Sigmoid colon (tissue), 7 donors: ENCODE measurements around the gene RP2. TPM values are rescaled to one million over a fixed set of nuclear protein-coding genes. Genes with fewer than 3 reads are reported as not detected.

Source experiments
- DNase-seq: peaks from one replicate; pipeline ENCODE4 v3.0.0-alpha.2; 2019
- H3K27ac ChIP-seq, 4 donors: fragments of 200-600 bp; sonication (generic); one replicate each; pipeline ENCODE4 v1.5.1; 2016 to 2019; ENCODE audit warnings: mild to moderate bottlenecking in 1 of 4
- H3K27me3 ChIP-seq, 3 donors: fragments of 200-600 bp; sonication (generic); one replicate each; pipeline ENCODE4 v1.5.1; 2019; ENCODE audit warnings: mild to moderate bottlenecking in 1 of 3
- H3K36me3 ChIP-seq, 4 donors: fragments of 200-600 bp; sonication (generic); one replicate each; pipeline ENCODE4 v1.5.1; 2016 to 2019
- H3K4me1 ChIP-seq, 4 donors: fragments of 200-600 bp; sonication (generic); one replicate each; pipeline ENCODE4 v1.5.1; 2017 to 2019
- H3K4me3 ChIP-seq, 4 donors: fragments of 200-600 bp; sonication (generic); one replicate each; pipeline ENCODE4 v1.5.1; 2017 to 2019; ENCODE audit warnings: mild to moderate bottlenecking in 2 of 4, moderate library complexity in 1 of 4
- H3K9me3 ChIP-seq, 4 donors: fragments of 200-600 bp in 3 of 4; sonication (generic) in 3 of 4; one replicate each; pipeline versions ENCODE4 v1.5.1 to v1.6.1; 2013 to 2019
- EP300 ChIP-seq, 4 donors: sonication (generic); formaldehyde crosslinking; IDR thresholded peaks; one replicate each; pipeline ENCODE4 v1.6.1; 2017; ENCODE audit warnings: antibody characterized with exemption in 4 of 4
- POLR2A ChIP-seq, 2 donors: fragments of 450-650 bp; IDR thresholded peaks; one replicate each; pipeline ENCODE4 v1.6.1; 2016; ENCODE audit warnings: antibody characterized with exemption in 2 of 2, mild to moderate bottlenecking in 2 of 2, moderate library complexity in 2 of 2
- POLR2AphosphoS5 ChIP-seq, 4 donors: sonication (generic); formaldehyde crosslinking; IDR thresholded peaks; one replicate each; pipeline ENCODE4 v1.6.1; 2017; ENCODE audit warnings: antibody characterized with exemption in 4 of 4
- WGBS, 2 donors: extraction: QIAGEN DNeasy Blood & Tissue Kit; methylation state at CpG; one replicate each; pipeline ENCODE4 v1.1.7; 2013; 5-methylcytosine and 5-hydroxymethylcytosine counted together
- intact Hi-C: fragments of 100-400 bp; cut with DNase I; formaldehyde crosslinking; loops from one replicate; pipeline ENCODE4 v1.15.1; 2023
- polyA plus RNA-seq, 3 donors: library from polyadenylated mRNA; stranded (reverse); fragments of 200-250 nt; gene quantifications; one replicate each; pipeline ENCODE4 v1.2.3, GENCODE V29; 2013
- total RNA-seq, 4 donors: library from RNA; depleted of rRNA; stranded (reverse); fragments of >200 nt; gene quantifications; one replicate each; pipeline ENCODE4 v1.1.0, GENCODE V29; 2016
- TF ChIP-seq, protein P1 (sequence below), 4 experiments: fragments of 450-650 bp in 3 of 4; fragments of 200-600 bp in 1 of 4; IDR thresholded peaks; one replicate each; pipeline ENCODE4 v1.5.1; 2016 to 2019; ENCODE audit warnings: antibody characterized with exemption in 4 of 4, mild to moderate bottlenecking in 3 of 4, moderate library complexity in 2 of 4
- donor health status: healthy with polysubstance abuse.
- donor health status: Bipolar disorder and iron deficiency.
- donor health status: healthy.

Gene RP2
- total and polyA plus RNA-seq, 7 donors = 8.0 to 20.1 (median 10.2) TPM

DNA sequence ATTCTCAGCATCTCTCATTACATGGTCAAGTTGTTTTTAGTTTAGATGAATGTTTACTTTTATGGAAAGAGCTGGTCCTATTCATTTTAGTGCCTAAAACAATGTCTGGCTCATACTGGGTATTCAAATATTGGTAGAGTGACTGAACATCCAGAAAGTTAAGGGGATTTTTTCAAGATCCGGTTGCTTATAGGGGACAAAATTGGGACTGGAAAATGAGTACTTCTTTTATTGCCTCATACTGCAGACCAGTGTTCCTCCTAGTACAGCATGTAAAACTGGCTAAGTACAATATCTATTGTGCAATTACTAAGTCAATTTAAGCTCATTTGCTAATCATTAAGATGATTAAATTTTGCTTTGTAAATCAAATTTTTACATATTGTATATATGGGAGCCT lies 13.9 kb downstream of the RP2 start:
- no peaks in the 10 kb centered on the region for H3K27me3 ChIP-seq
- H3K9me3 ChIP-seq = no peaks in the 10 kb centered on the region
- intact Hi-C loops = no loop called here
- H3K36me3 ChIP-seq = no peaks in the 10 kb centered on the region
- WGBS, 2 donors = 91 to 92% methylated on average over 1 of the region's 1 CpG
- no peaks in the 10 kb centered on the region for H3K4me1 ChIP-seq
- no peak for DNase-seq
- H3K4me3 ChIP-seq = no peak overlapping the region
- H3K27ac ChIP-seq = no peak overlapping the region
- TF ChIP-seq, protein P1, sequence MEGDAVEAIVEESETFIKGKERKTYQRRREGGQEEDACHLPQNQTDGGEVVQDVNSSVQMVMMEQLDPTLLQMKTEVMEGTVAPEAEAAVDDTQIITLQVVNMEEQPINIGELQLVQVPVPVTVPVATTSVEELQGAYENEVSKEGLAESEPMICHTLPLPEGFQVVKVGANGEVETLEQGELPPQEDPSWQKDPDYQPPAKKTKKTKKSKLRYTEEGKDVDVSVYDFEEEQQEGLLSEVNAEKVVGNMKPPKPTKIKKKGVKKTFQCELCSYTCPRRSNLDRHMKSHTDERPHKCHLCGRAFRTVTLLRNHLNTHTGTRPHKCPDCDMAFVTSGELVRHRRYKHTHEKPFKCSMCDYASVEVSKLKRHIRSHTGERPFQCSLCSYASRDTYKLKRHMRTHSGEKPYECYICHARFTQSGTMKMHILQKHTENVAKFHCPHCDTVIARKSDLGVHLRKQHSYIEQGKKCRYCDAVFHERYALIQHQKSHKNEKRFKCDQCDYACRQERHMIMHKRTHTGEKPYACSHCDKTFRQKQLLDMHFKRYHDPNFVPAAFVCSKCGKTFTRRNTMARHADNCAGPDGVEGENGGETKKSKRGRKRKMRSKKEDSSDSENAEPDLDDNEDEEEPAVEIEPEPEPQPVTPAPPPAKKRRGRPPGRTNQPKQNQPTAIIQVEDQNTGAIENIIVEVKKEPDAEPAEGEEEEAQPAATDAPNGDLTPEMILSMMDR (IDR thresholded peaks at IDR 0.05) = no peak
- no peak for TF ChIP-seq EP300 (IDR thresholded peaks at IDR 0.05)
- no peak for TF ChIP-seq POLR2AphosphoS5 (IDR thresholded peaks at IDR 0.05)
- no peak for TF ChIP-seq POLR2A (IDR thresholded peaks at IDR 0.05)

DNA sequence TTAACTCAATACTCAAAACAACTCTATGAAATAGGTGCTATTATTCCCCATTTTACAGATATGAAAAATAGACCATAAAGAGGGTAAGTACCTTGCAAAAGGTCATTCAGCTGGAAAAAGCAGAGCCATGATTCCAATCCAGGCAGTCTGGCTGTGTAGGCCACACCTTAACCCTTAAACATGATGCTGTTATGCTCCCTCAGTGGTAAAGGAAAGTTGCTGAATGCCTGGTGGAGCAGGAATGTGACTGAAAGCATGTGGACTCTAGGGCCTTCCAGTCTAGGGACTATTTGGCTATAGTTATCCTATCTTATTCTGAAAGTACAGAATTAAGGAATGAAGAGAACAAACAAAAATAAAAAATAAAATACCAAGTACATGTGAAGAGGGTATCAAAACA lies 19.6 kb downstream of the RP2 start:
- no peaks in the 10 kb centered on the region for H3K9me3 ChIP-seq
- intact Hi-C loops = no loop called here
- H3K36me3 ChIP-seq = no peaks in the 10 kb centered on the region
- no peak overlapping the region for H3K27ac ChIP-seq
- no peak overlapping the region for H3K4me3 ChIP-seq
- no peaks in the 10 kb centered on the region for H3K27me3 ChIP-seq
- H3K4me1 ChIP-seq = no peaks in the 10 kb centered on the region
- TF ChIP-seq EP300 (IDR thresholded peaks at IDR 0.05) = no peak
- TF ChIP-seq POLR2AphosphoS5 (IDR thresholded peaks at IDR 0.05) = no peak
- TF ChIP-seq POLR2A (IDR thresholded peaks at IDR 0.05) = no peak
- TF ChIP-seq, protein P1 (IDR thresholded peaks at IDR 0.05) = no peak
- no peak for DNase-seq

DNA sequence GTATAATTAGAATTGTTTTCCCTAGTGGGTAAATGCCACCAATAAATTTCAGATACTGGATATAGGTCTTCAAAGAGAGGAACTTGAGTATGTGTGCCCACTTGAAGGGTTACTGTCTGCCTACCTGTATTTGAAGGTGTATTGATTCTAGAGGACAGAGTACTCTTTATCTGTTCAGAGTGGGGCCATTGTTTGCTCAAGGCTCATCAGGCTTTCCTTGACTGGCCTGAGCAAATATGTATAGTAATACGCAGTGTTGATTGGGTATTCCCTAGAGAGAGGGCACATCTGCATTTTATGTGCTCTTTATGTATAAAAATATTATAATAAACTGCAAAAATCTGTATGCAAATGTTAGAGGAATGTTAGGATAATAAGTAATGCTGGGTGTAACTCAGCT lies 23.7 kb downstream of the RP2 start:
- no peak overlapping the region for H3K27ac ChIP-seq
- no peaks in the 10 kb centered on the region for H3K27me3 ChIP-seq
- intact Hi-C loops = no loop called here
- H3K4me3 ChIP-seq = no peak overlapping the region
- DNase-seq = no peak
- no peaks in the 10 kb centered on the region for H3K4me1 ChIP-seq
- H3K9me3 ChIP-seq = no peaks in the 10 kb centered on the region
- H3K36me3 ChIP-seq = no peaks in the 10 kb centered on the region
- TF ChIP-seq EP300 (IDR thresholded peaks at IDR 0.05) = no peak
- TF ChIP-seq POLR2A (IDR thresholded peaks at IDR 0.05) = no peak
- TF ChIP-seq POLR2AphosphoS5 (IDR thresholded peaks at IDR 0.05) = no peak
- TF ChIP-seq, protein P1 (IDR thresholded peaks at IDR 0.05) = no peak
- WGBS, 2 donors = 56 to 91% methylated on average over 1 of the region's 1 CpG

DNA sequence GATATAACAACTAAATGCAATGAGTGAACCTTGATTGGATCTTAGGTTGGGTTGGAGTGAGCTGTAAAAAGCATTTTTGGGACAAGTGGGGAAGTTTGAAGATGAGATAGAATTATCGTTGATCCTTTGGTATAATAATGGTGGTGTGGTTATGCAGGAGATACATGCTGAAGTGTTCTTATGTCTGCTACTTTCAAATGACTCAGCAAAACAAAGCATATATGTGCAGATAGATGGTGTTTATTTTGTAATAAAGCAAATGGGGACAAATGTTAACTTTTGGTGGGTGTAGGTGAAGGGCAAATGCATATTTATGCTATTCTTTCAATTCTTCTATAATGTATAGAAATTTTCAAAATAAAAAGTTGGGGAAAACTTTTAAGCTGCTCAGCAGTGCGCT lies 26.2 kb downstream of the RP2 start:
- intact Hi-C loops = no loop called here
- WGBS, 2 donors = 95 to 99% methylated on average over 2 of the region's 2 CpGs
- Histone ChIP-seq H3K4me1 (no peaks in the 10 kb centered on the region), H3K36me3 (no peaks in the 10 kb centered on the region), H3K27ac (no peak overlapping the region), H3K4me3 (no peak overlapping the region), H3K9me3 (peaks cover 0 to 2% (median 0%) of the 10 kb centered on the region in 4 donors), H3K27me3 (no peaks in the 10 kb centered on the region)
- no peak for DNase-seq
- TF ChIP-seq EP300 (IDR thresholded peaks at IDR 0.05) (no peak), POLR2A (IDR thresholded peaks at IDR 0.05) (no peak), POLR2AphosphoS5 (IDR thresholded peaks at IDR 0.05) (no peak)
- TF ChIP-seq, protein P1 (IDR thresholded peaks at IDR 0.05) = no peak

DNA sequence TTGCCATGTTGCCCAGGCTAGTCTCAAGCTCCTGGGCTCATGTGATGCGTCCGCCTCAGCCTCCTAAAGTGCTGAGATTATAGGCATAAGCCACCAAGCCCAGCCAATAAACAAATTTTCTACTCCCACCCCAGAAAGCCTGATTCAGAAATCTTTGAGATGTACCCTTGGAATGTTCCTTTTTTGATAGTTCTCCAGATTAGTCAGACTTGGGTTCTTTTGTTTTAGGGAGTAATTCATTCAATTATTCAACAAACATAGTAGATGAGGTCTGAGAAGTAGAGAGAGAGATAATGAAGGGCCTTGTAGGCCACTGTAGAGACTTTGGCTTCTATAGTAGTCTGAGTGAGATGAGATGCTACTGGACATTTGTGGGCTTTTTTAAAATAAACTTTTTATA lies 27.8 kb downstream of the RP2 start:
- H3K9me3 ChIP-seq = peaks cover 0 to 2% (median 0%) of the 10 kb centered on the region in 4 donors
- WGBS, 2 donors = 89 to 91% methylated on average over 2 of the region's 2 CpGs
- no peak for DNase-seq
- no peak overlapping the region for H3K27ac ChIP-seq
- H3K4me1 ChIP-seq = no peaks in the 10 kb centered on the region
- no peaks in the 10 kb centered on the region for H3K36me3 ChIP-seq
- H3K4me3 ChIP-seq = no peak overlapping the region
- intact Hi-C loops = no loop called here
- TF ChIP-seq EP300 (IDR thresholded peaks at IDR 0.05) = no peak
- no peak for TF ChIP-seq POLR2A (IDR thresholded peaks at IDR 0.05)
- TF ChIP-seq POLR2AphosphoS5 (IDR thresholded peaks at IDR 0.05) = no peak
- TF ChIP-seq, protein P1 (IDR thresholded peaks at IDR 0.05) = no peak
- no peaks in the 10 kb centered on the region for H3K27me3 ChIP-seq
